ENCODE data around the gene RFLNA. TPM values are rescaled to one million over a fixed set of nuclear protein-coding genes. Genes with fewer than 3 reads are reported as not detected.

RFLNA gene
- total RNA-seq, 1 experiment from 2014 or later, result 5.4 TPM

GRCh38 chr12:124364543-124364942 is 69.7 kb downstream of the RFLNA start:
- H3K27me3 ChIP-seq (ENCODE audit: control insufficient read depth, insufficient read depth, low read length), result no peaks in the 10 kb centered on the region
- peak overlapping the region; percentile 60 for H3K27ac ChIP-seq (ENCODE audit: low read length)
- DNase-seq (ENCODE audit: low read depth, low spot score) (no peak), ATAC-seq (no peak)
- H3K4me1 ChIP-seq (ENCODE audit: control insufficient read depth, insufficient read depth, low read length), result peaks cover 89% of the 10 kb centered on the region
- in situ Hi-C loops (cut with HindIII; ENCODE audit: low pct_unique_long_range_greater_than_20kb, low sequenced_read_pairs), result no loop called here
- no peaks in the 10 kb centered on the region for H3K9me3 ChIP-seq (ENCODE audit: control insufficient read depth, insufficient read depth, low read depth, low read length)
- CTCF ChIA-PET, result interaction anchor here (1.1 kb wide), 1 partner anchor 16 kb away, joined by 3 read pairs; no protein-coding TSS in a partner anchor
- BruUV-seq (replicated peaks), result no TSS peak
- no peaks in the 10 kb centered on the region for H3K36me3 ChIP-seq (ENCODE audit: control insufficient read depth, insufficient read depth, low read length)
- TF ChIP-seq REST (IDR thresholded peaks at IDR 0.05; ENCODE audit: insufficient read depth in 1 of 2, low read depth in 2 of 2, low read length in 1 of 2) (no peak), TCF7L2 (IDR thresholded peaks at IDR 0.05; ENCODE audit: low read depth, low read length) (no peak), CTCF (IDR thresholded peaks at IDR 0.05) (no peak), SIN3A (IDR thresholded peaks at IDR 0.05; ENCODE audit: borderline replicate concordance, insufficient read depth, low read depth, low read length) (no peak)
- intact Hi-C loops (cut with micrococcal nuclease; ENCODE audit: unreplicated experiment), result no loop called here
- POLR2A ChIA-PET, result no interaction called here
- H3K4me3 ChIP-seq (ENCODE audit: low read depth in 2 of 2, low read length in 2 of 2), result no peak overlapping the region

Small RNA genes within 50 kb of the gene (microRNA-seq; reads per million reads assigned to microRNA genes)
- gene MIR6880 (ENCODE audit: unreplicated experiment), result 2.5 reads per million
